LNCAP (cell line): ENCODE measurements around the gene CCDC196.

Source experiments
- TF ChIP-seq, protein P1 (sequence below): fragments of 450-650 bp; IDR thresholded peaks from 2 replicates; pipeline ENCODE4 v1.5.1; 2017; ENCODE audit warnings: mild to moderate bottlenecking

The CCDC196 gene

GRCh38 chr14:66508547-66508845, 22.3 kb downstream of the CCDC196 start:
- TF ChIP-seq, protein P1, sequence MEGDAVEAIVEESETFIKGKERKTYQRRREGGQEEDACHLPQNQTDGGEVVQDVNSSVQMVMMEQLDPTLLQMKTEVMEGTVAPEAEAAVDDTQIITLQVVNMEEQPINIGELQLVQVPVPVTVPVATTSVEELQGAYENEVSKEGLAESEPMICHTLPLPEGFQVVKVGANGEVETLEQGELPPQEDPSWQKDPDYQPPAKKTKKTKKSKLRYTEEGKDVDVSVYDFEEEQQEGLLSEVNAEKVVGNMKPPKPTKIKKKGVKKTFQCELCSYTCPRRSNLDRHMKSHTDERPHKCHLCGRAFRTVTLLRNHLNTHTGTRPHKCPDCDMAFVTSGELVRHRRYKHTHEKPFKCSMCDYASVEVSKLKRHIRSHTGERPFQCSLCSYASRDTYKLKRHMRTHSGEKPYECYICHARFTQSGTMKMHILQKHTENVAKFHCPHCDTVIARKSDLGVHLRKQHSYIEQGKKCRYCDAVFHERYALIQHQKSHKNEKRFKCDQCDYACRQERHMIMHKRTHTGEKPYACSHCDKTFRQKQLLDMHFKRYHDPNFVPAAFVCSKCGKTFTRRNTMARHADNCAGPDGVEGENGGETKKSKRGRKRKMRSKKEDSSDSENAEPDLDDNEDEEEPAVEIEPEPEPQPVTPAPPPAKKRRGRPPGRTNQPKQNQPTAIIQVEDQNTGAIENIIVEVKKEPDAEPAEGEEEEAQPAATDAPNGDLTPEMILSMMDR = no peak

DNA sequence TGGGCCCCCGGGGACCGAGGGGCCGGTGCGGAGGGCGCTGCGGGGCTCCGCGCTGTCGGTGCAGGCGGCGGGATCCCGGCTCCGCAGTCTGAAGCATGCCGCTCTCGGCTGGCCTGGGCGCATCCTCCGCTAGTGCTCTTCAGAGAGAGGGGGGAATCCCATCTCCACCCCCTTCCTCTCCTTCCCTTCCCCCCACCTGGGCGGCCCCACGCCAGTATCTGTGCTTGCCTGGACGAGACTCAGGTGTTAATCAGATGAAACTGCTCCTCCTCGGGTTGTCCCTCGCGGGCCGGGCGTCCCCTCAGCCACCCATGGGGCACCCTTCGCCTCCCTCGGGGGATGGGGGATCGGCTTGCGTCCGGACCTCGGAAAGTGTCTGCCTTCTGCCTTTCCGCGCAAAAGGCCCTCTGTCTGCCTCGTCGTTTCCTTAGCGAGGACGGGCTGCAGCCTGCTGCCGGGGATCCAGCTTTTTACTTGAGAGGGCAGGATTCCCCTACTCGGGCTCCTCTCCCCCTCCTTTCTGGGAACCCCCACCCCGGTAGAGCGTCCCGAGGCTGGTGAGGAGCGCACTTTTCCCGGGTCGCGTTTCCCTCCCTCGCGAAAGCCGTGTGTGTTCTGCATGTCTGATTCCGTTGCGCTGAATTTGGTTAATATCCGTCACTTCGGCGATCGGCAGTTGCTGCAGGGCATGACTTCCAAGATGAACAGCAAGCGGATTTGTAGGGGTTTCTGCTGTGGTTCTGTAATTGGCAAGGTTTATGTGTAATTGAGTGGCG, 22.9 kb downstream of the CCDC196 start:
- TF ChIP-seq, protein P1 = no peak

- TF ChIP-seq, protein P1 = no peak
Measured at GRCh38 chr14:66509874-66510273, 23.7 kb downstream of the CCDC196 start.

GRCh38 chr14:66511849-66512248, 25.7 kb downstream of the CCDC196 start:
- TF ChIP-seq, protein P1 = no peak

DNA sequence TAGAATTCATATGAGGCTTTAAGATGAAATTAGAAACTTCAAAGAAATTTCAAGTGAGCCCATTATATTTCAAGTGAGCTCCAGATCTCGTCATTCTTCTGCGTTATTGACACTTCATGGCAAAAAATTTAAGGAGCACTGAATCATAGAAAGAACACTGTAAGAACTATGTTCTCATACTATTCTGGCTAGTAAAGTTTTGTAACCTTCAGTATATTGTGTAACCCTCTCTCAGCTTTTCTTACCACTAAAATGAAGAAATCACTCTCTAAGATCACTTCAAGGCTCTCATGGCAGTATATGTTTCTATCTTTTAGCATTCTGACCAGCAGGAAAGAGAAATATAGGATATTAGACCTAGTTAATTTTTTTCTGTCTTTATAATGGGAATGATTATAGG, 28.0 kb downstream of the CCDC196 start:
- TF ChIP-seq, protein P1 = no peak

- TF ChIP-seq, protein P1 = no peak
Measured at GRCh38 chr14:66530526-66530925, 44.4 kb downstream of the CCDC196 start.

GRCh38 chr14:66539034-66539433, 52.9 kb downstream of the CCDC196 start:
- TF ChIP-seq, protein P1 = no peak

GRCh38 chr14:66540038-66540437, 53.9 kb downstream of the CCDC196 start:
- TF ChIP-seq, protein P1 = no peak
